Ovary (tissue), 9 donors: ENCODE data around the gene ADISSP. TPM values are rescaled to one million over a fixed set of nuclear protein-coding genes. Genes with fewer than 3 reads are reported as not detected.

ENCODE experiments used
- DNase-seq, 5 donors: peaks; one replicate each; pipeline ENCODE4 v3.0.0-alpha.2; 2019 to 2020
- H3K27ac ChIP-seq, 2 donors: fragments of 200-600 bp; one replicate each; pipeline versions ENCODE4 v1.5.1 to v1.8.0; 2019 to 2022
- H3K27me3 ChIP-seq: fragments of 200-600 bp; one replicate; pipeline ENCODE4 v1.8.0; 2022
- H3K36me3 ChIP-seq: fragments of 200-600 bp; sonication (generic); one replicate; pipeline ENCODE4 v1.5.1; 2019
- H3K4me1 ChIP-seq: one replicate; pipeline ENCODE4 v1.8.1; 2013; ENCODE audit warnings: mild to moderate bottlenecking, moderate library complexity; ENCODE audit not compliant: insufficient read depth
- H3K4me3 ChIP-seq: fragments of 200-600 bp; sonication (generic); one replicate; pipeline ENCODE4 v1.5.1; 2017
- H3K9me3 ChIP-seq, 2 donors: fragments of 200-600 bp in 1 of 2; sonication (generic) in 1 of 2; one replicate each; pipeline versions ENCODE4 v1.5.1 to v1.8.1; 2013 to 2019; ENCODE audit warnings: mild to moderate bottlenecking in 1 of 2, moderate library complexity in 1 of 2
- EP300 ChIP-seq: sonication (generic); formaldehyde crosslinking; IDR thresholded peaks from one replicate; pipeline ENCODE4 v1.6.1; 2017; ENCODE audit warnings: antibody characterized with exemption
- POLR2A ChIP-seq: fragments of 450-650 bp; IDR thresholded peaks from one replicate; pipeline ENCODE4 v1.6.1; 2017; ENCODE audit warnings: antibody characterized with exemption, mild to moderate bottlenecking, moderate library complexity
- WGBS, 3 donors: extraction: QIAGEN DNeasy Blood & Tissue Kit in 1 of 3; methylation state at CpG; one replicate each; pipeline versions ENCODE4 v1.1.5 to v1.1.7; 2013 to 2017; 5-methylcytosine and 5-hydroxymethylcytosine counted together
- intact Hi-C, 4 donors: fragments of 100-400 bp; cut with DNase I; formaldehyde crosslinking; loops; one replicate each; pipeline versions ENCODE4 v1.11.0 to v1.15.1; 2022 to 2023
- polyA plus RNA-seq, 2 donors: library from polyadenylated mRNA; stranded (reverse); fragments of 200-250 nt in 1 of 2; fragments of 350-450 nt in 1 of 2; fragmentation: Illumina TruSeq in 1 of 2; extraction: RNeasy Lipid Tissue Mini Kit (QIAGEN cat#74804) in 1 of 2; gene quantifications; one replicate each; pipeline ENCODE4 v1.2.3, GENCODE V29; 2013 to 2014
- total RNA-seq, 7 donors: library from RNA; depleted of rRNA in 2 of 7; stranded (reverse); fragments of >200 nt in 2 of 7; fragmentation: NEBNext Ultra II Directional in 3 of 7; extraction: Animal tissue kit (Norgen Biotek cat#: 25700) in 3 of 7; gene quantifications; one replicate each; pipeline versions ENCODE4 v1.1.0 to v1.2.4, GENCODE V29; 2016 to 2023
- TF ChIP-seq, protein P1 (sequence below), 3 donors: fragments of 450-650 bp in 2 of 3; fragments of 200-600 bp in 1 of 3; IDR thresholded peaks; one replicate each; pipeline versions ENCODE4 v1.5.1 to v1.8.0; 2016 to 2022; ENCODE audit warnings: antibody characterized with exemption in 3 of 3, mild to moderate bottlenecking in 1 of 3
- donor health status: DM: no; HTN: no; CAD: no; lungs with moderate emphysema.
- donor health status: DM: no; HTN: no; CAD: no.
- donor health status: Bipolar disorder and iron deficiency.
- donor health status: DM: yes; HTN: yes; CAD: no.
- donor health status: DM: no; HTN: no; CAD: no.
- donor health status: DM: yes; HTN: yes; CAD: no.

Gene ADISSP
- total and polyA plus RNA-seq, 9 donors = 11.5 to 124 (median 69.1) TPM

DNA sequence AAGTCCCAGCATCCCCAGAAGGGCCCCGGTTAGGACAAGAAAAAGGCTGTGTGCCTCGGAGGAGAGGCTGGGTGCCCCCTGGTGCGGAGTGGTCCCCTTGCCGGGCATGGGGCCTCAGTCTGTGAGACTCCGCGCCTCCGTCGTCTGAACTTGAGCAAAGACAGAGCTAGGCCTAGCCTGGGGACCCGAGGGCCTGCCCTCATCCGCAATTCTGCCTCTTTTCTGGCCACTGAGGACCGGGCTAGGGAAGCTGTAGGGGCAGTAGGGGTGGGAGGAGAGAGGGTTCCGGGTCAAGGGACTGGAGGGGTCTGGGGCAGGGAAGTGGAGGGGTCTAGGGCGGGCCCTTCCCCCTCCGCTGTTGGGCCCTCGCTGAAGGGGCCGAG, 35.6 kb downstream of the ADISSP start:
- no peak for DNase-seq
- TF ChIP-seq POLR2A = no peak
- TF ChIP-seq EP300 = no peak
- no peaks in the 10 kb centered on the region for H3K36me3 ChIP-seq
- no peaks in the 10 kb centered on the region for H3K27me3 ChIP-seq
- H3K4me3 ChIP-seq = no peak overlapping the region
- H3K27ac ChIP-seq = peak overlapping the region; percentile 60 to 66
- peaks cover 5% of the 10 kb centered on the region for H3K4me1 ChIP-seq
- no peaks in the 10 kb centered on the region for H3K9me3 ChIP-seq
- intact Hi-C loops = no loop called here
- 51 to 59% (median 52%) methylated on average over 15 to 16 of the region's 16 CpGs for WGBS, 3 donors

DNA sequence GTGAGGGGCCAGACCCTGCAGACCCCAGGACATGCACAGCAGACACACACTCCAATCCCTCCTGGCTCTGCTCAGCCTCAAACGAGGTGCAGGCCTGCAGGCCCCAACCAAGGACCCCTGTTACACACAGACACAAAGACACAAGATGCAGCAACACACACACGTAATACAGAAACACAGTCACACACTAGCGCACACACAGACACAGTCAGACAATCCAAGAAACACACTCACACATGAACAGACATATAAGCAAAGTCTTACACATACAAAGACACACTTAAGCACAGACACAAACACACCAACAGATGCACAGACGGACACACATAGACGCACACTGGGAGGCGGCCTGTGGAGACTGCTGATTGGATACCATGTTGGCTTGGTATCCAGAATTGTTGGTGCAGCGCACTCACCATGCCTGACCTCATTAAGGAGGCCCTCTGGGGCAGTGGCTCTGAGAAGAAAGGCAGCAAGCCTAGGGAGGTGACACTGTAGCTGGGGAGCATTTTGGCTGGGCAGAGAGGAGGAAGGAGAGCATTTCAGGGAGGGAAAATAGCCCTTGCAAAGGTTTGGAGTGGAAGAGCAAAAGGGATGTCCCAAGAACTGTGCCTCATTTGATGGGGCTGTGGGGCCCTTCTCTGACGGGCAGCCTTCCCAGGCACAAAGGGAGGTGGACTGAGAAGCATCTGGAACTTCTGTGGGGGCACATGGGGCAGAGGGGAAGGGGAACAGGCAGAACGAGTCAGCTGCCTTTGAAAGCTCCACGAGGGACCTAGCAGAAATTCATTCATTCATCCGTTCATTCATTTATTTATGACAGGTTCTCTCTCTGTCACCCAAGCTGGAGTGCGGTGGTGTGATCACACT, 36.5 kb downstream of the ADISSP start:
- DNase-seq = no peak
- Histone ChIP-seq H3K4me1 (peaks cover 5% of the 10 kb centered on the region), H3K36me3 (no peaks in the 10 kb centered on the region), H3K27me3 (no peaks in the 10 kb centered on the region), H3K4me3 (no peak overlapping the region), H3K9me3 (no peaks in the 10 kb centered on the region), H3K27ac (no peak overlapping the region)
- TF ChIP-seq POLR2A (no peak), EP300 (no peak)
- TF ChIP-seq, protein P1, sequence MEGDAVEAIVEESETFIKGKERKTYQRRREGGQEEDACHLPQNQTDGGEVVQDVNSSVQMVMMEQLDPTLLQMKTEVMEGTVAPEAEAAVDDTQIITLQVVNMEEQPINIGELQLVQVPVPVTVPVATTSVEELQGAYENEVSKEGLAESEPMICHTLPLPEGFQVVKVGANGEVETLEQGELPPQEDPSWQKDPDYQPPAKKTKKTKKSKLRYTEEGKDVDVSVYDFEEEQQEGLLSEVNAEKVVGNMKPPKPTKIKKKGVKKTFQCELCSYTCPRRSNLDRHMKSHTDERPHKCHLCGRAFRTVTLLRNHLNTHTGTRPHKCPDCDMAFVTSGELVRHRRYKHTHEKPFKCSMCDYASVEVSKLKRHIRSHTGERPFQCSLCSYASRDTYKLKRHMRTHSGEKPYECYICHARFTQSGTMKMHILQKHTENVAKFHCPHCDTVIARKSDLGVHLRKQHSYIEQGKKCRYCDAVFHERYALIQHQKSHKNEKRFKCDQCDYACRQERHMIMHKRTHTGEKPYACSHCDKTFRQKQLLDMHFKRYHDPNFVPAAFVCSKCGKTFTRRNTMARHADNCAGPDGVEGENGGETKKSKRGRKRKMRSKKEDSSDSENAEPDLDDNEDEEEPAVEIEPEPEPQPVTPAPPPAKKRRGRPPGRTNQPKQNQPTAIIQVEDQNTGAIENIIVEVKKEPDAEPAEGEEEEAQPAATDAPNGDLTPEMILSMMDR (IDR thresholded peaks at IDR 0.05) = no peak
- intact Hi-C loops = no loop called here
- 85 to 95% (median 92%) methylated on average over 12 of the region's 12 CpGs for WGBS, 3 donors

DNA sequence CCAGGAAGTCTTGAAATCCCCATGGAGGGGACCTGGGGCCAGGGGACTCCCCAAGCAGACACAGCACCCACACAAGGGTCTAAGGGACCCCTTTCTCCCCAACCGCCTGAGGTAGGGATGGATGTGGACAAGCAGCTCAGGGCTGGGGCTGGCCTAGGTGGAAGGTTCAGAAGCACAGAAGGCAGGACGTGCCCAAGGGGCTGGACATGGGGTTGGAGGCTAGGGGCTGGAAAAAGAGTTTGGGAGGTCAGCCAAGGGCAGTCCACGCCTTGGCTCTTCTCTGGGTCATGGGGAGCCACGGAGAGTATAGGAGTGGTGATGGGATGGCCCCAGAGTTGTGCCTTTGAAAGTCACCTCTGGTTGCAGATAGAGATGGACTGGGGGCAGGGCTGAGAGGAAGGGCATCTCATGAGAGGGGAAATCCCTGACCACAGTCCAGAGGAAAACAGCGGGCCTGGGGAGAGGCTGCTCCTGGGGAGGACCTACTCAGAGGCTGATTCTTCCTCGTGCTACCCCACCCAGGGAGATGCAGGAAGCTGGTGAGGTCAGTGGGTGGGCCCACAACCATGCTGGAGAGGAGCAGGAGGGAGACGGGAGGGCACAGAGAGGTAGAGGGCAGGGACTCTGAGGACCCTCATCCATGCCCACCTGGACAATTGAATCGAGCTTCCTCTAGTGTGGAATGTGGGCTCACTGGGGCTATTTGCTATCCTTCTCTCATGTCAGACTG, 37.6 kb downstream of the ADISSP start:
- intact Hi-C loops = no loop called here
- TF ChIP-seq EP300 (no peak), POLR2A (no peak)
- TF ChIP-seq, protein P1 (IDR thresholded peaks at IDR 0.05) = no peak
- peaks cover 5% of the 10 kb centered on the region for H3K4me1 ChIP-seq
- H3K9me3 ChIP-seq = no peaks in the 10 kb centered on the region
- no peaks in the 10 kb centered on the region for H3K27me3 ChIP-seq
- WGBS, 3 donors = 77 to 87% (median 84%) methylated on average over 8 of the region's 8 CpGs
- H3K36me3 ChIP-seq = no peaks in the 10 kb centered on the region
- no peak overlapping the region for H3K27ac ChIP-seq
- DNase-seq = no peak
- no peak overlapping the region for H3K4me3 ChIP-seq

DNA sequence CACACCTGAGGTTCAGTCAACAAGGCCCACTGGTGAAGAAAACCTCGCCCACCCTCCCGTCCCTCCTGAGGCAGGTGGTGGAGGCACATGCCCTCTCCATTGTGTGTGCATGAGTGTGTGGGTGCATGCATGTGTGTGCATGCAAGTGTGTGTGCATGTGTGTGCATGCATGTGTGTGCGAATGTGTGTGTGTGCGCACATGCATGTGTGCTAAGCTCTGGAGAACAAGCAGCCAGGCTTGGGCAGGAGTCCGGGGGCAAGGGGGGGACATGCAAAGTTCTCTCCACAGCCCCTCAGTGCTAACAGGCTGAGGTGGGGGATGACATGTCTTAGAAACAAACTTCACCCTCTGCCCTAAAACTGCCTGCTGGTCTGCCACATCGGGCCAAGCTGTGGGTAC, 38.2 kb downstream of the ADISSP start:
- Histone ChIP-seq H3K36me3 (no peaks in the 10 kb centered on the region), H3K4me1 (peaks cover 5% of the 10 kb centered on the region), H3K4me3 (no peak overlapping the region), H3K9me3 (no peaks in the 10 kb centered on the region), H3K27me3 (no peaks in the 10 kb centered on the region), H3K27ac (no peak overlapping the region)
- 90 to 94% (median 91%) methylated on average over 6 of the region's 6 CpGs for WGBS, 3 donors
- intact Hi-C loops = no loop called here
- no peak for TF ChIP-seq POLR2A
- TF ChIP-seq, protein P1 (IDR thresholded peaks at IDR 0.05) = no peak
- no peak for TF ChIP-seq EP300
- no peak for DNase-seq
